Thyroid gland (tissue), 4 donors: ENCODE data around the gene SFR1.

ENCODE experiments used
- POLR2A ChIP-seq, 2 donors: fragments of 450-650 bp; IDR thresholded peaks; one replicate each; pipeline ENCODE4 v1.6.1; 2017; ENCODE audit warnings: antibody characterized with exemption in 2 of 2, mild to moderate bottlenecking in 2 of 2, moderate library complexity in 1 of 2
- TF ChIP-seq, protein P1 (sequence below), 6 experiments: fragments of 200-600 bp in 3 of 6; fragments of 450-650 bp in 3 of 6; sonication (generic) in 3 of 6; IDR thresholded peaks; one replicate each; pipeline ENCODE4 v1.5.1; 2016 to 2019; ENCODE audit warnings: antibody characterized with exemption in 6 of 6, mild to moderate bottlenecking in 2 of 6, inconsistent platforms in 1 of 6, moderate library complexity in 1 of 6

- TF ChIP-seq, protein P1, sequence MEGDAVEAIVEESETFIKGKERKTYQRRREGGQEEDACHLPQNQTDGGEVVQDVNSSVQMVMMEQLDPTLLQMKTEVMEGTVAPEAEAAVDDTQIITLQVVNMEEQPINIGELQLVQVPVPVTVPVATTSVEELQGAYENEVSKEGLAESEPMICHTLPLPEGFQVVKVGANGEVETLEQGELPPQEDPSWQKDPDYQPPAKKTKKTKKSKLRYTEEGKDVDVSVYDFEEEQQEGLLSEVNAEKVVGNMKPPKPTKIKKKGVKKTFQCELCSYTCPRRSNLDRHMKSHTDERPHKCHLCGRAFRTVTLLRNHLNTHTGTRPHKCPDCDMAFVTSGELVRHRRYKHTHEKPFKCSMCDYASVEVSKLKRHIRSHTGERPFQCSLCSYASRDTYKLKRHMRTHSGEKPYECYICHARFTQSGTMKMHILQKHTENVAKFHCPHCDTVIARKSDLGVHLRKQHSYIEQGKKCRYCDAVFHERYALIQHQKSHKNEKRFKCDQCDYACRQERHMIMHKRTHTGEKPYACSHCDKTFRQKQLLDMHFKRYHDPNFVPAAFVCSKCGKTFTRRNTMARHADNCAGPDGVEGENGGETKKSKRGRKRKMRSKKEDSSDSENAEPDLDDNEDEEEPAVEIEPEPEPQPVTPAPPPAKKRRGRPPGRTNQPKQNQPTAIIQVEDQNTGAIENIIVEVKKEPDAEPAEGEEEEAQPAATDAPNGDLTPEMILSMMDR (IDR thresholded peaks at IDR 0.05), result no peak
- TF ChIP-seq POLR2A (IDR thresholded peaks at IDR 0.05), result no peak
Measured at GRCh38 chr10:104099941-104100340, 22.0 kb upstream of the SFR1 start.
